H1 (cell line): ENCODE data around the gene PPP2R1A.

Experiments
- BACH1 ChIP-seq: IDR thresholded peaks from 2 replicates; pipeline ENCODE4 v1.6.1; 2012; ENCODE audit warnings: low read length, improper control_type of control experiment
- CTCF ChIP-seq, 3 experiments: IDR thresholded peaks; 1 replicate in 2 of 3; 2 replicates in 1 of 3; pipeline versions ENCODE4 v1.5.1 to v1.6.1; 2011; ENCODE audit warnings: low read length in 3 of 3, mild to moderate bottlenecking in 3 of 3, inconsistent platforms in 2 of 3, low read depth in 1 of 3, moderate library complexity in 1 of 3; ENCODE audit not compliant: insufficient read depth in 1 of 3; ENCODE audit errors: control extremely low read depth in 1 of 3
- FOSL1 ChIP-seq: IDR thresholded peaks from 2 replicates; pipeline ENCODE4 v1.6.1; 2011; ENCODE audit warnings: mild to moderate bottlenecking, low read depth, low read length, moderate library complexity; ENCODE audit not compliant: insufficient read depth
- JUND ChIP-seq: IDR thresholded peaks from 2 replicates; pipeline ENCODE4 v1.6.1; 2011; ENCODE audit warnings: mild to moderate bottlenecking, improper control_type of control experiment, low read length
- POLR2A ChIP-seq, 2 experiments: IDR thresholded peaks; 1 replicate in 1 of 2; 2 replicates in 1 of 2; pipeline ENCODE4 v1.6.1; 2011; ENCODE audit warnings: low read depth in 2 of 2, low read length in 2 of 2, mild to moderate bottlenecking in 2 of 2; ENCODE audit errors: control extremely low read depth in 1 of 2
- POLR2AphosphoS5 ChIP-seq: IDR thresholded peaks from 2 replicates; pipeline ENCODE4 v1.6.1; 2011; ENCODE audit warnings: low read depth, low read length
- RNF2 ChIP-seq: fragments of 200-900, 300-1000 bp; sonication (generic); IDR thresholded peaks from 2 replicates; pipeline ENCODE4 v1.7.1; 2016; ENCODE audit warnings: borderline replicate concordance, low read depth, mild to moderate bottlenecking, antibody characterized with exemption, low read length; ENCODE audit not compliant: poor library complexity, severe bottlenecking; ENCODE audit errors: missing control alignments
- SIN3A ChIP-seq, 2 experiments: IDR thresholded peaks in 1 of 2; conservative IDR thresholded peaks in 1 of 2; 2 replicates each; pipeline ENCODE4 v1.6.1; 2011 to 2012; ENCODE audit warnings: low read length in 2 of 2, improper control_type of control experiment in 1 of 2, low read depth in 1 of 2, mild to moderate bottlenecking in 1 of 2
- SRF ChIP-seq: IDR thresholded peaks from 2 replicates; pipeline ENCODE4 v1.6.1; 2011; ENCODE audit warnings: mild to moderate bottlenecking, low read depth, low read length, moderate library complexity
- TAF1 ChIP-seq: IDR thresholded peaks from 2 replicates; pipeline ENCODE4 v1.6.1; 2011; ENCODE audit warnings: mild to moderate bottlenecking, low read depth, low read length
- TEAD4 ChIP-seq: IDR thresholded peaks from 2 replicates; pipeline ENCODE4 v1.6.1; 2012; ENCODE audit warnings: low read depth, low read length, inconsistent platforms, mixed read lengths

GRCh38 chr19:52172347-52172746 lies 17.5 kb upstream of the PPP2R1A start:
- no peak for TF ChIP-seq CTCF (IDR thresholded peaks at IDR 0.05; ENCODE audit: control extremely low read depth in 1 of 3, insufficient read depth in 1 of 3, low read depth in 1 of 3, low read length in 3 of 3)
- TF ChIP-seq SIN3A (conservative IDR thresholded peaks at IDR 0.05 in 1 of 2, IDR thresholded peaks at IDR 0.05 in 1 of 2; ENCODE audit: low read depth in 1 of 2, low read length in 2 of 2), result no peak
- no peak for TF ChIP-seq POLR2AphosphoS5
- TF ChIP-seq TEAD4, result no peak
- no peak for TF ChIP-seq POLR2A (IDR thresholded peaks at IDR 0.05; ENCODE audit: control extremely low read depth in 1 of 2, low read depth in 2 of 2, low read length in 2 of 2)
- no peak for TF ChIP-seq RNF2
- no peak for TF ChIP-seq JUND
- no peak for TF ChIP-seq BACH1
- no peak for TF ChIP-seq SRF
- TF ChIP-seq FOSL1, result no peak
- TF ChIP-seq TAF1, result no peak
